Fibroblast of the conjunctiva (primary cell): ENCODE measurements around the gene PRSS53.

ENCODE experiments used
- DNase-seq: peaks from one replicate; pipeline ENCODE4 v3.0.0-alpha.2; 2010; ENCODE audit warnings: low read depth

The PRSS53 gene

DNA sequence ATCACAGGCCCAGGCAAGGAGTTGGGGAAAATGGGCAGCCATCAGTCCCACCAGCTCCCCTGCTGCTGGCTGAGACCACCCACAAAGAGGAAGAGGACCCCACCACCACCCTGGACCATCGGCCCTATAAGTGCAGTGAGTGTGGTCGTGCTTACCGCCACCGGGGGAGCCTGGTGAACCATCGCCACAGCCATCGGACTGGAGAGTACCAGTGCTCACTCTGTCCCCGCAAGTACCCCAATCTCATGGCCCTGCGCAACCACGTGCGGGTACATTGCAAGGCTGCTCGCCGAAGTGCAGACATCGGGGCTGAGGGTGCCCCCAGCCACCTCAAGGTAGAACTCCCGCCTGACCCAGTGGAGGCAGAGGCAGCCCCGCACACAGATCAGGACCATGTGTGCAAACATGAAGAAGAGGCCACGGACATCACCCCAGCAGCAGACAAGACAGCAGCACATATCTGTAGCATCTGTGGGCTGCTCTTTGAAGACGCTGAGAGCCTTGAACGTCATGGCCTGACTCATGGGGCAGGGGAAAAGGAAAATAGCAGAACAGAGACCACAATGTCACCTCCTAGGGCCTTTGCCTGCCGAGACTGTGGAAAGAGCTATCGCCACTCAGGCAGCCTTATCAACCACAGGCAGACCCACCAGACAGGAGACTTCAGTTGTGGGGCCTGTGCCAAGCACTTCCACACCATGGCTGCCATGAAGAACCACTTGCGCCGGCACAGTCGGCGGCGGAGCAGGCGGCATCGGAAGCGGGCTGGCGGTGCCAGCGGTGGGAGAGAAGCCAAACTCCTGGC, 10.9 kb downstream of the PRSS53 start:
- no peak for DNase-seq

DNA sequence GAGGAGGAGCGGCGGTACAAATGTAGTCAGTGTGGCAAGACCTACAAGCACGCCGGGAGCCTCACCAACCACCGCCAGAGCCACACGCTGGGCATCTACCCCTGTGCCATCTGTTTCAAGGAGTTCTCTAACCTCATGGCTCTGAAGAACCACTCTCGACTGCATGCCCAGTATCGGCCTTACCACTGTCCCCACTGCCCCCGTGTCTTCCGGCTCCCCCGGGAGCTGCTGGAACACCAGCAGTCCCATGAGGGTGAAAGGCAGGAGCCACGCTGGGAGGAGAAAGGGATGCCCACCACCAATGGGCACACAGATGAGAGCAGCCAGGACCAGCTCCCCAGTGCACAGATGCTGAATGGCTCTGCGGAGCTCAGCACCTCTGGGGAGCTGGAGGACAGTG, 11.7 kb downstream of the PRSS53 start:
- DNase-seq, result no peak

DNA sequence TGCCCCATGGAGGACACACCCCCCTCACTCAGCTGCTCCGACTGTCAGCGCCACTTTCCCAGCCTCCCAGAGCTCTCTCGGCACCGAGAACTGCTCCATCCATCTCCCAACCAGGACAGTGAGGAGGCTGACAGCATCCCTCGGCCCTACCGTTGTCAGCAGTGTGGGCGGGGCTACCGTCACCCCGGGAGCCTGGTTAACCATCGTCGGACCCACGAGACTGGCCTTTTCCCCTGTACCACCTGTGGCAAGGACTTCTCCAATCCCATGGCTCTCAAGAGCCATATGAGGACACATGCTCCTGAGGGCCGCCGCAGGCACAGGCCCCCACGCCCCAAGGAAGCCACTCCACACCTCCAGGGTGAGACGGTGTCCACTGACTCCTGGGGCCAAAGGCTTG, 12.4 kb downstream of the PRSS53 start:
- no peak for DNase-seq

- no peak for DNase-seq
These were observed 13.9 kb downstream of the PRSS53 start for GRCh38 chr16:31074814-31075183.

- DNase-seq, result peak; percentile 98
These were observed 14.6 kb downstream of the PRSS53 start, which contains the start of the genes ZNF646 and ZNF668 for GRCh38 chr16:31073970-31074813. ZNF646 (plus strand) TSS chr16:31074422; CDS start chr16:31076325, 1,903 bp downstream. ZNF668 (minus strand) TSS chr16:31074240; CDS start chr16:31064459, 9,781 bp downstream.

- peak; percentile 77 for DNase-seq
These were observed 15.4 kb downstream of the PRSS53 start for GRCh38 chr16:31073142-31073969.

DNA sequence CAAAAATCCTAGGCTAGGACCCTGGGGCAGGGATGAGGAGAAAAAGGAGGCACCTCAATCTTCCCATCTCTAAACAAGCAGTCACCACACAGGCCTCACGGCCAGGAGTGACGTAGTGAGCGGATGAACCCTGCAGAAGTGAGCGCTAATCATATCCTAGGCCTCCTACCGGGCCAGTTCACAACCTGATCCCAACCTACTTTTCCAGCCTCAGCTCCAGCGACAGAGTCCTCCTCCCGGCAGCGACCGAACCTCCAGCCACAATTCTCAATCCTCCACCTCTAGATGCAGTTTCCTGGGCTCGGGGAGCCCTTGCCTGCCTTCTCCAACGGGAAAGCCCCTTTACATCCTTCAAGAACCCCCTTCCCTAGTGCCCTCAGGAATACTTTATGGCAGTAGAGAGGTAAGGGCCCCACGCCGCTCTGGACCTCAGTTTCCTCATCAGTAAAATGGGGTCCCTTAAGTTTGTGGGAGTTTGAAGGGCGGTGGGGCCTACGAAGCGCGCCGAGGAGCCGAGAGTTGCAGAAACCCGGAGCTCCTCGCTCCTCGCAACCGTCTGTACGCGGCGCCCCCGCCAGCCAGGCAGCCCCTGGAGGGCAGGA, 16.1 kb downstream of the PRSS53 start:
- DNase-seq, result no peak

DNA sequence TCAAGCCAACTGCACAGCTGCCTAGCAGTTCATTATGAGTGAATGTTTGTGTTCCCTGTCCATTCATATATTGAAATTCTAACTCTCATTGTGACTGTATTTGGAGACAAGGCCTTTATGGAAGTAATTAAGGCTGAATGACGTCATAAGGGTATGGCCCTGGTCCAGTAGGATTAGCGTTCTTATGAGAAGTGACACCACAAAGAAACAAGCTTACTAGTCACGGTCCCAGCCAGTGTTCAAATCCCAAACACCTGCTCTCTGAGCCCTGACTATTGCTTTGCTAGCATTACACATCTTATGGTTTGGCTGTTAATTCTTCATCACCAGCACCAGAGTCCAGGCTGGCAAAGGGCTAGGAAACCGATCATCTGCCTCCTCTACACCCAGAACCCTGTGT, 16.9 kb downstream of the PRSS53 start:
- DNase-seq, result peak; percentile 85

GRCh38 chr16:31067342-31067741, 21.4 kb downstream of the PRSS53 start:
- no peak for DNase-seq

- peak; percentile 90 for DNase-seq
These were observed 23.8 kb downstream of the PRSS53 start for GRCh38 chr16:31064882-31065461.

GRCh38 chr16:31063843-31064611, 24.7 kb downstream of the PRSS53 start:
- DNase-seq, result no peak

DNA sequence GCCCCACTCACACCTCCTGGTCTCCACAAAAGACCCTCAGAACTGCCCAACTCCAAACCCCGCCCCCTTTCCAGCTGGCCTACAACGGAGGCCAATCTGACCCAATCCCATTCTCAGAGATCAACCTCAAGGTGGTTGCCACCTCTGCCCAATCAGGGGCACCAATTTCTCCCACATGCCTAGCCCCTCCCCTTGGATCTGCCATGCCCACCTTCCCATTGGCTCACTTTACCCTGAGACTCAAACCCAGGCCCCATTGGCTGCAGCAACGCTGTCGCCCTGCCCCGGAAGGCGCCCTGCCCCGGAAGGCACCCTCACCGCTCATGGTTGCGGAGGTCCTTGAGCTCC, 25.3 kb downstream of the PRSS53 start:
- no peak for DNase-seq

GRCh38 chr16:31061813-31062440, 26.8 kb downstream of the PRSS53 start:
- DNase-seq, result no peak

DNA sequence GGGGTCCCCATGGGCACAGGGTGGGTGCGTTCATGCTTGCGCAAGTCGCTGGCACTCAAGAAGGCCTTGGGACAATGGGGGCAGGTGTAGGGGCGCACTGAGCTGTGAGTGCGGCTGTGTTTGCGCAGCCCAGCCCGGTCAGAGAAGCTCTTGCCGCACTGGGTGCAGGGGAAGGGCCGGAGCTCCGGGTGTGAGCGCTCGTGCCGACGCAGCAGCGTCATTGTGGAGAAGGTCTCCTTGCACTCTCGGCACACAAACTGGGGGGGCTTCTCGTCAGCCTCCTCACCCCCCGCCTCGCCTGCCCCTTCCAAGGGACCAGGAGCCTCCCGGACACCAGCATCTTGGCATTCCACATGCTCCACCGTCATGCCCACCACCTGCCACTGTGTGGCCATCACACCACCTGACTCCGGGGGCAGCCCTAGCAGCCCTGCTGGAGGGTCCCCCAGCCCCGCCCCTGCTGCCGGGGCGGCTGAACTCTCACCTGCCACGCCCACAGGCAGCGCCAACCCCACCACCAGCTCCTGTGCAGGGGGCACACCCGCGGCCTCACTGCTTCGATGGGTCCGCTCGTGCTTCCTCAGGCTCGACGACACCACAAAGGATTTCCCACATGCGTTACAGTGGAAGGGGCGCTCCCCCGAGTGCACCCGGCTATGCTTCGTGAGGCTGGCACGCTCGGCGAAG, 27.5 kb downstream of the PRSS53 start:
- DNase-seq, result no peak

GRCh38 chr16:31055613-31056012, 33.1 kb downstream of the PRSS53 start:
- DNase-seq, result no peak

DNA sequence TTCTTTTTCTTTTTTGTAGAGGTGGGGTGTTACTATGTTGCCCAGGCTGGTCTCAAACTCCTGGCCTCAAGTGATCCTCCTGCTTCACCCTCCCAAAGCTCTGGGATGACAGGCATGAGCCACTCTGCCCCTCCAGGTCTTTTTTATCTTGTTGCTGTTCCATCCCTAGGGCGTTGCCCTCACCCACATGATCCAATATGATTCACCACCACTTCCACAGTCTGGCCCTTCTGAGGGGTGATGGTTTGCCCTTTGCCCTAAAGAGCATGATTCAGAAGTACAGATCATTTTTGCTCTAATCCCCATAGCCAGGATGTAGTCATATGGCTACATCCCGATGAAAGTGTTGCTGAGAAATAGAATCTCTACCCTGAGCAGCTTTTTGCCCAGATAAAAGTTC, 36.6 kb downstream of the PRSS53 start:
- peak; percentile 93 for DNase-seq

- DNase-seq, result no peak
These were observed 38.3 kb downstream of the PRSS53 start for GRCh38 chr16:31050280-31051030.

- no peak for DNase-seq
These were observed 44.8 kb downstream of the PRSS53 start for GRCh38 chr16:31043898-31044481.
